ENCODE results near the gene DYNC1LI1.
"Not testable (repeated sequence)": the region's sequence is repeated elsewhere in the genome, so short reads cannot be mapped to it uniquely, and the experiment has no call there.

DYNC1LI1 gene

GRCh38 chr3:32584660-32585059 lies 14.0 kb upstream of the DYNC1LI1 start:
- in situ Hi-C loops (cut with MboI; ENCODE audit: low sequenced_read_pairs): no loop called here

DNA sequence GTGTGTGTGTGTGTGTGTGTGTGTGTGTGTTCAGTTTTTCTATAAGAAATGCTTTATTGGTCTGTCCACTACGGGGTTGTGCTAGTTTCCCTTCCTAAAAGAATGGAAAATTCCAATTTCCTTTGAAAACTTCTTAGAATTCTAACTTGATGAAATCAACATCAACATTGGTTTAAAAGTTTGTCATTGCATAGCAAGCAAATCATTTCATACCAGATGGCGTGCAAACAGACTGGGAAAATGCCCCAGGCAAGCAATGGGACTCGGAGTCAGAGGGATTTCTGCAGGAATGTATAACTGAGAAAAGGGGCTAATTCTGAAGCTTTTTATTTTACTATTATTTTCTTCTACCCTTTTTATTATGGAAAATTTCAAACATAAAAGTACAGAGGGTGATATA lies 13.1 kb upstream of the DYNC1LI1 start:
- in situ Hi-C loops (cut with MboI; ENCODE audit: low sequenced_read_pairs): no loop called here

DNA sequence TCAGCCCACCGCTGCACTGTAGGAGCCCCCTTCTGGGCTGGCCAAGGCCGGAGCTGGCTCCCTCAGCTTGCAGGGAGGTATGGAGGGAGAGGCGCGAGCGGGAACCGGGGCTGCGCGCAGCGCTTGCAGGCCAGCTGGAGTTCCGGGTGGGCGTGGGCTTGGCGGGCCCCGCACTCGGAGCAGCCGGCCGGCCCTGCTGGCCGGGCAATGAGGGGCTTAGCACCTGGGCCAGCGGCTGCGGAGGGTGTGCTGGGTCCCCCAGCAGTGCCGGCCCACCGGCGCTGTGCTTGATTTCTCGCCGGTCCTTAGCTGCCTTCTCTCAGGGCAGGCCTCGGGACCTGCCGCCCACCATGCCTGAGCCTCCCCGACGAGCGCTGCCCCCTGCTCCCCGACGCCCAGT lies 8.0 kb upstream of the DYNC1LI1 start:
- in situ Hi-C loops (cut with MboI; ENCODE audit: low sequenced_read_pairs): not testable (repeated sequence)

DNA sequence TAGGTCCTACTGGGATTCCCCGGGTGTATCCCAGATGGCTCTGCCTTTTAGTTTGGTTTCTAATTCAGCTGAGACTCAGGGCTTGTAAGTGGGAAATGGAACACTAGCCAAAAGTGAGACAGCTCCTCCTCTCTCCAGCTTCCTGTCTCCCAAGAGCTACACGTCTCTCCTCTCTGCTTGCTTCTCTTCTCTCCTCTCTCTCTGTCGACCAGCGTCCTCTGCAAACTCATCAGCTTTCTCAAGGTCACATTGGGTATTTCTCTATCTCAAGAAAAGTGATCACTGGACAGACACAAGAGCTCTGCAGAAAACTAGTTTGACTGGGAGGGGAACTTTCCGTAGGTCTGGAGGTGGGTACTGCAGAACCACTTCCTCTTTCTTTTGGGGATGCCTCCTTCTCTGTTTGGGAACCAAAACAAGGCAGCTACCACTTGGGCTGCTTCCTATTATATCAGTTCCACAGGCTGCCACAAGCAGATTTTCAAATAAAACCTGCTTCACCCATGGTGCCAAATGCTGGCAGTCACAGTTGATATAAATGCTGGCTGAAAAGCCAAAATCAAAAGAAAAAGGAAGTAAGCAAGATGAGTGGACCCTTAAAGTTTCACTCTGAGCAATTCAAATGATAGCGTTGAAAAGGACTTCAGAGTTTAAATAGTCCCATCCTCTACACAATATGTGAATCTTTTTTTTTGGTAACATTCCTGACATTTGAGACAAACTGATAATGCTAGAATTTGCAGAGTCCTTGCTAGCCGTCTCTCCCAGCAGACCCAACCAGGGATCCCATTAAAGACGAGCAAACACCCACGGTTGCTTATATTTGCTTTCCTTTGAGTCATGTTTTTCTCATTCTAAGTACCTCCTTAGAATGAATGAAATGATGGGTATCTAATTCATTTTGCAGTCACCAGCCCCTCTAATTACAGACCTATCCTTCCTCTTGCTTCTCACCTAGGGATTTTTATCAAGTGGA lies 7.2 kb upstream of the DYNC1LI1 start:
- in situ Hi-C loops (cut with MboI; ENCODE audit: low sequenced_read_pairs): no loop called here

DNA sequence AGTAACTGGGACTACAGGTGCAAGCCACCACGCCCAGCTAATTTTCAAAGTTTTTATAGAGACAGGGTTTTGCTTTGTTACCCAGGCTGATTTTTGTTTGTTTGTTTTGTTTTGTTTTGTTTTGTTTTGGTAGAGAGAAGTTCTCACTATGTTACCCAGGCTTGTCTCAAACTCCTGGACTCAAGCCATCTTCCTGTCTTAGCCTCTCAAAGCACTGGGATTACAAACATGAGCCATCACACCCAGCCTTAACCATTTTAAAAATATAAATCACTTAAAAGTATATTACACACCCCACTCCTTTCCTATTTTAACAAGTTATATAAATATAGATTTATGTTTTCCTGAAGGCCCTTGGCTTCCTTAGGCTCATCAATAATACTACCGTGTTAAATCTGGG lies 6.5 kb upstream of the DYNC1LI1 start:
- in situ Hi-C loops (cut with MboI; ENCODE audit: low sequenced_read_pairs): no loop called here

- in situ Hi-C loops (cut with MboI; ENCODE audit: low sequenced_read_pairs): no loop called here
Observed at GRCh38 chr3:32575451-32576113, 4.9 kb upstream of the DYNC1LI1 start.

DNA sequence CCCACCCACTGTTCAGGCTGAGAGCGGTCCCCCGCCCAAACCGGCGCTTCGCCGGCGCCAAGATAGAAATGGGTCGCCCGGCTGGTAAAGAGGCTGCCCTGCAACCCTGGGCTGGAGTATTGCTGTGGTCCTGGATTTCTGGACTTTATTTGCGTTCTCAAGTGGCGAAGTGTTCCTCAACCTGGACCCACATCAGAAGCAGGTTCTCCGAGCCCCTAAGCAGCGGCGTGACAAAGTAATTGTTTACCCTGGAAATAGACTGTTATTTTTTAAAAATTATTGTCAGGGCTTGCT lies 481 bp upstream of the DYNC1LI1 start:
- in situ Hi-C loops (cut with MboI; ENCODE audit: low sequenced_read_pairs): no loop called here

- in situ Hi-C loops (cut with MboI; ENCODE audit: low sequenced_read_pairs): no loop called here
Observed at GRCh38 chr3:32569540-32570420, 878 bp downstream of the DYNC1LI1 start.

GRCh38 chr3:32568953-32569352 lies 1.7 kb downstream of the DYNC1LI1 start:
- in situ Hi-C loops (cut with MboI; ENCODE audit: low sequenced_read_pairs): no loop called here

DNA sequence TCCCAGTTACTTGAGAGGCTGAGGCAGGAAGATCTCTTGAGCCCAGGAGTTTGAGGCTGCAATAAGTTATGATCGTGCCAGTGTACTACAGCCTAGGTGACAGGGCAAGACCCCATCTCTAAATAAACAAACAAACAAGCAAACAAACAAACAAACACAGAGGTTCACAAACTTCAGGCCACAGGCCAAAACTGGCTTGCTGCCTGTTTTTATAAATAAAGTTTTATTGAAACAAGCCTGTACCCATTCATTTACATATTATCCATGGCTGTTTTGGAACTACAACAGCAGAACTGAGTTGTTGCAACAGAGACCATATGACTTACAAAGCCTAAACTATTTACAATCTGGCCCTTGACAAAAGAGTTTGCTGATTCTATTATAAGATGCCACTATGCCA lies 6.5 kb downstream of the DYNC1LI1 start:
- in situ Hi-C loops (cut with MboI; ENCODE audit: low sequenced_read_pairs): no loop called here

GRCh38 chr3:32562640-32563039 lies 8.0 kb downstream of the DYNC1LI1 start:
- in situ Hi-C loops (cut with MboI; ENCODE audit: low sequenced_read_pairs): no loop called here

DNA sequence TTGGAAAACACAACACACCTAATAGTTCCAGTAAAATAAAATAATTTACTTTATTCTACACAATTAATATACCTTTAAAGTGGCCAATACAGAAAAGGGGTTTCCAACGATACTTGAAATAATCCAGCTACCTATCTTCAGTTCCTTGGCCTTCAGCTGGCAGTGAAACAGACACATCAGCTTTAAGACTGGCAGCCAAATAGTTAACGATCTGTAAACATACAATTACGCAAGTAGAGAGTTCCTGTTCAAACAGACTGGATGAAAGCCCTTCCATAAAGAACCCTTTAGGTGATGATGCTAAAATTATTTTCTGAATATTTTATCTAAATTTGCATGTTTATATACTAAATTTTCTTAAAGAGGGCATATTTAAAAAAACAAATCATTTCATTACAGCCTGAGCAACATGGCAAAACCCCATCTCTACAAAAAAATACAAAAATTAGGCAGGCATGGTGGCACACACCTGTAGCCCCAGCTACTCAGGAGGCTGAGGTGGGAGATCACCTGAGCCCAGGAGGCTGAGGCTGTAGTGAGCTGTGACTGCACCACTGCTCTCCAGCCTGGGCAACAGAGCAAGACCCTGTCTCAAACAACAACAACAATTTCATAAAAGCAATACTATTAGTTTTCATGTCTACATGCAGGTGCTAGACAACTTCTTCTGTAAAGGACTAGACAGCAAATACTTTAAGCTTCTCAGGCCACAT lies 12.9 kb downstream of the DYNC1LI1 start:
- in situ Hi-C loops (cut with MboI; ENCODE audit: low sequenced_read_pairs): no loop called here

GRCh38 chr3:32556332-32556731 lies 14.3 kb downstream of the DYNC1LI1 start:
- in situ Hi-C loops (cut with MboI; ENCODE audit: low sequenced_read_pairs): no loop called here

DNA sequence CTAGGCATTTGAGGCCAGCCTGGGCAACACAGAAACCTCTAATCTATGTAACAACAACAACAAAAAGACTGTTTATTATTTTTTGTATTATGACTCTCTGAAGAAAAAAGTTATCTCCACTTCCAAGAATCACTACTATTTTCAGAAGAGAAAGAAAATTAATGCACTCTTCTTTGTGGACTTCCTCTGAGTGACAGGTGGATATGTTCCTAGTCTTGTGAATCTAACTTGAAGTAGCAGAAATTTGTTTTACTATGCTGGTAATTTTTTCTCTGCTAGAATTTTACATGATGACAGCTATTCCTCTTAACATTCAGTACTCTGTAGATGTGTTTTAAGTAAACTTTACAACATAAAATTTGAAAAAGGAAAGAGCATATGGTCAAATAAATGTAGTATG lies 16.7 kb downstream of the DYNC1LI1 start:
- in situ Hi-C loops (cut with MboI; ENCODE audit: low sequenced_read_pairs): no loop called here

GRCh38 chr3:32553459-32553858 lies 17.2 kb downstream of the DYNC1LI1 start:
- in situ Hi-C loops (cut with MboI; ENCODE audit: low sequenced_read_pairs): no loop called here

GRCh38 chr3:32552013-32552412 lies 18.6 kb downstream of the DYNC1LI1 start:
- in situ Hi-C loops (cut with MboI; ENCODE audit: low sequenced_read_pairs): no loop called here

GRCh38 chr3:32551496-32551895 lies 19.2 kb downstream of the DYNC1LI1 start:
- in situ Hi-C loops (cut with MboI; ENCODE audit: low sequenced_read_pairs): no loop called here

- in situ Hi-C loops (cut with MboI; ENCODE audit: low sequenced_read_pairs): no loop called here
Observed at GRCh38 chr3:32551087-32551486, 19.6 kb downstream of the DYNC1LI1 start.

- in situ Hi-C loops (cut with MboI; ENCODE audit: low sequenced_read_pairs): no loop called here
Observed at GRCh38 chr3:32545305-32545704, 25.4 kb downstream of the DYNC1LI1 start.

DNA sequence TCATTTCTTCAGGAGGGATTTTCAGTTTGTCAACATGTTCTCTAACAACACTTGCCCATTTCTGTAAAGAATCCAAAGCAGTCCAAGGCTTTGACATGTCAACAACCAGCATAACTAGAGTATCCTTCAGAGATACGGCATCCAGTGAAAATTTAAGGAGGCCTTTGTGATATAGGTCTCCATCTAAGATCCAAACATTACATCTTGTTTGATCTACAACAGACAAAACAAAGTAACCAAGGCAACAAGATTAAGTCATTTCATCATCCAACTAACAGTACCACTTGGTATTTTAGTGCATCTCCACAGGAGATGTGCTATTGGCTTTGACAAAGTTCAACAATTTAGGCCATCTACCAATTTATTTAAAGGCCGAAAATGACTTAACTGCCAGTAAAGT lies 25.8 kb downstream of the DYNC1LI1 start:
- in situ Hi-C loops (cut with MboI; ENCODE audit: low sequenced_read_pairs): no loop called here

- in situ Hi-C loops (cut with MboI; ENCODE audit: low sequenced_read_pairs): no loop called here
Observed at GRCh38 chr3:32542807-32543206, 27.9 kb downstream of the DYNC1LI1 start.

All from HL-60/S4 (cell line).